ENCODE data around the gene DCLK3.

Gene DCLK3

DNA sequence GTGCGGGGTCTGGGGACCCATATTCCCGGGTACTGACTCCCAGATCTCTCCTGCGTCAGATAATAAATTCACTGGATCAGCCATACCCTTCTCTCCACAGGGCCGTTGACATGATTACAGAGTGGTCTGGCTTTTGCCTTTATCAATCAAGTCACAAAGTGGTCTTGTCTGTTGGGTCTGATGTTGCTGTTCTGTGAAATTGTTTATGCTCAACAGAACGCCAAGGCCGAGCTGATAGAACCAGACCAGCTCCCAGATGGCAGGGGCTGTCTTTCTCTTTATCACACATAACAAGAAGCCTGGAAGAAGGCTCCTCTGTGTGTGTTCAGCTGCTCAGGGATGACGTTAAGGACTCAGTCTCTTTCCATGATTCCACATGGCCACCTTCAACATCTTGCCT, 751 bp upstream of the DCLK3 start:
- DNase-seq (ENCODE audit: extremely low spot score): no peak
- ChIA-PET POLR2A (no interaction called here), CTCF (no interaction called here)

DNA sequence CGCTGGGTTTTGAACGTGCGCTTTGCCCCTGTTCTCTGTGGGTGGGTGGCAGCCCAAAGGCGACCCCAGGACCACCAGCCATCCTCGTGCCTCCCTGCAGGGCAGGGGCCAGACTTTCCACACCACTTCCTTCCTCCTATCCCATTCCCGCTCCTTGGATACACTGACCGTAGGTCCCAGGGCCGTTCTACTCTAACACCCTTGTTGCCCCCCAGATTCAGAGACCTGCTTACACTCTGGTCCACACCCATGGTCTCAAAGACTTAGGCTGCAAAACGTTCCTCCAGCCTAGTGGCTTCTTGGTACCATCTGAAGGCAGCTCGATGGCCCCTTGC, 318 bp upstream of the DCLK3 start:
- TF ChIP-seq, protein P1, sequence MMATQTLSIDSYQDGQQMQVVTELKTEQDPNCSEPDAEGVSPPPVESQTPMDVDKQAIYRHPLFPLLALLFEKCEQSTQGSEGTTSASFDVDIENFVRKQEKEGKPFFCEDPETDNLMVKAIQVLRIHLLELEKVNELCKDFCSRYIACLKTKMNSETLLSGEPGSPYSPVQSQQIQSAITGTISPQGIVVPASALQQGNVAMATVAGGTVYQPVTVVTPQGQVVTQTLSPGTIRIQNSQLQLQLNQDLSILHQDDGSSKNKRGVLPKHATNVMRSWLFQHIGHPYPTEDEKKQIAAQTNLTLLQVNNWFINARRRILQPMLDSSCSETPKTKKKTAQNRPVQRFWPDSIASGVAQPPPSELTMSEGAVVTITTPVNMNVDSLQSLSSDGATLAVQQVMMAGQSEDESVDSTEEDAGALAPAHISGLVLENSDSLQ (IDR thresholded peaks at IDR 0.05): no peak
- no peak for TF ChIP-seq LEF1 (IDR thresholded peaks at IDR 0.05; ENCODE audit: borderline replicate concordance)
- no peak for TF ChIP-seq ARNT (IDR thresholded peaks at IDR 0.05)
- no peak for TF ChIP-seq L3MBTL2 (conservative IDR thresholded peaks at IDR 0.05)
- TF ChIP-seq ZNF384 (IDR thresholded peaks at IDR 0.05): no peak
- no peak for TF ChIP-seq SP1 (IDR thresholded peaks at IDR 0.05)
- TF ChIP-seq HDGF (IDR thresholded peaks at IDR 0.05; ENCODE audit: borderline replicate concordance): no peak
- no peak for TF ChIP-seq FOXA1 (IDR thresholded peaks at IDR 0.05)
- no peak for TF ChIP-seq FOXK2 (IDR thresholded peaks at IDR 0.05)
- TF ChIP-seq CTBP1 (IDR thresholded peaks at IDR 0.05; ENCODE audit: borderline replicate concordance): no peak
- TF ChIP-seq FOXM1 (IDR thresholded peaks at IDR 0.05; ENCODE audit: borderline replicate concordance): no peak
- no peak for TF ChIP-seq TARDBP (IDR thresholded peaks at IDR 0.05)
- TF ChIP-seq NFRKB (IDR thresholded peaks at IDR 0.05): no peak
- no peak for TF ChIP-seq SUZ12 (IDR thresholded peaks at IDR 0.05)
- no peak for TF ChIP-seq ELF4 (IDR thresholded peaks at IDR 0.05)
- CTCF ChIA-PET: no interaction called here
- no peak for DNase-seq (ENCODE audit: extremely low spot score)
- POLR2A ChIA-PET: no interaction called here

More for the DNA sequence above, 751 bp upstream of the DCLK3 start:
- TF ChIP-seq FOXM1 (IDR thresholded peaks at IDR 0.05; ENCODE audit: borderline replicate concordance) (no peak), ARNT (IDR thresholded peaks at IDR 0.05) (no peak), BHLHE40 (IDR thresholded peaks at IDR 0.05; ENCODE audit: borderline replicate concordance) (no peak)

DNA sequence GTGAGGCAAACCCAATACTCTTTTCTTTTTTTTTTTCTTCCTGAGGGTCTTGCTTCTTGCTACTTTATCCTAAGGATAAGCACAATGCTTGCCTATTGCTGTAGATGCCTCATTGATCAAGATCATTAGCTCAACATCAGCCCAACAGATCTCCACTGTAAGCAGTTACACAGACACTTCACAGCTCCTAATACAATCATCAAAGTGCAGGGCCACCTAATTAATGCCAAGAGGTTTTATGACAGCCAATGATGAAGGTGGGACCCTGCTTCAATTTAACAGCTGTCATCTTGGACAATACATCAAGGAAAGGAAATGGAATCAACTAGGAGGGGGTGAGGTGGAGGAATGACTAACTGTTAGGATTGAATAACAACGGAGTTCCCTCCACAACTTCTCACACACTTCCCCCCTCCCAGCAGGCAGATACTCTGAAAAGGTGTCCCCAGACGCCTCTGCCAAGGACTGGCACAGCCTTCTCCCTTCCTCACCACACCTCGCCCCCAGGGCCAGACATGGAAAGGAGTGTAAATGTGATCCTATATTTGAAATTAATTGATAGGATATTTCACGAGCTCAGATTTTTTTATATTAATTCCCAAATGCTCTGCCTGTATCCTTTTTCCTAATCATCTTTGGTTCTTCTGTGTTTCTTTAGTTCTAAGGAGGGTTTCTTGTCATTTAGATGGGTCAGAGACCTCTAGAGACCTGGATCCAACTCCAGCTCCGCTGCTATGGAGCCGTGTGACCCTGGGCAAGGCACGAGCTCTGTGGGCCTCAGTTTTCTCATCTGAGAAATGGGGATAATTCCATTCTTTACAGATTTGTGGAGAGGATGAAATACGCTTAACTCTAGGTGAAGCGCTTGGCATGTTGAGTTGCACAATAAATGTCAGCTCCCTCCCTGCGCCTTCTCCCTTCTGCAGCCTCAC, 1.2 kb downstream of the DCLK3 start:
- ChIA-PET CTCF (interaction anchor here (0.7 kb wide), 1 partner anchor 1269 kb away, joined by 3 read pairs; no protein-coding TSS in a partner anchor), POLR2A (no interaction called here)
- DNase-seq (ENCODE audit: extremely low spot score): no peak
- TF ChIP-seq BHLHE40 (IDR thresholded peaks at IDR 0.05; ENCODE audit: borderline replicate concordance) (no peak), ARNT (IDR thresholded peaks at IDR 0.05) (no peak), FOXM1 (IDR thresholded peaks at IDR 0.05; ENCODE audit: borderline replicate concordance) (no peak), ELF4 (IDR thresholded peaks at IDR 0.05) (no peak), TARDBP (IDR thresholded peaks at IDR 0.05) (no peak), NFRKB (IDR thresholded peaks at IDR 0.05) (no peak), ZNF384 (IDR thresholded peaks at IDR 0.05) (no peak), CTBP1 (IDR thresholded peaks at IDR 0.05; ENCODE audit: borderline replicate concordance) (no peak)
- TF ChIP-seq, protein P1 (IDR thresholded peaks at IDR 0.05): no peak

DNA sequence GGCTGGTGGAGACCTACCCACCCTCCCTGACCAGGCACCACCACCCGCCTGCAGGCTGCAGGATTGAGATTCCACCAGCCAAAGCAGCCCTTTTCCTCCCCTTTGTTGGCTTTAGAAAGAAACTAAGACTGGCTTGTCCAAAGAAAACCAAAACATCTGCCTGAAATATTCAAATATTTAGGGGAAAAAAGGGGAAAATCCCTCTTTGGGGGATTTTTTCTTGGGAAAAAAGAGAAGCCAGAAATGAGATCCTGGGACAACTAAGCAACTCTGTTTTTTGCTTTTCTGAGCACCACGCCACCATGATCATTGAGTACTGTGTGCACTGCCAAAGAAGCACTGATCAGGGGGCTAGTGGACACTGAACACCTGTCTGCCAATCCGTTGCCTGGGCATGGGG, 2.6 kb downstream of the DCLK3 start:
- ChIA-PET CTCF (no interaction called here), POLR2A (no interaction called here)
- no peak for TF ChIP-seq ELF4 (IDR thresholded peaks at IDR 0.05)
- TF ChIP-seq ARNT (IDR thresholded peaks at IDR 0.05): no peak
- TF ChIP-seq ZNF384 (IDR thresholded peaks at IDR 0.05): no peak
- TF ChIP-seq FOXK2 (IDR thresholded peaks at IDR 0.05): no peak
- TF ChIP-seq LEF1 (IDR thresholded peaks at IDR 0.05; ENCODE audit: borderline replicate concordance): no peak
- no peak for TF ChIP-seq FOXA1 (IDR thresholded peaks at IDR 0.05)
- TF ChIP-seq L3MBTL2 (conservative IDR thresholded peaks at IDR 0.05): no peak
- TF ChIP-seq, protein P1 (IDR thresholded peaks at IDR 0.05): no peak
- TF ChIP-seq FOXM1 (IDR thresholded peaks at IDR 0.05; ENCODE audit: borderline replicate concordance): no peak
- TF ChIP-seq TARDBP (IDR thresholded peaks at IDR 0.05): no peak
- no peak for TF ChIP-seq BHLHE40 (IDR thresholded peaks at IDR 0.05; ENCODE audit: borderline replicate concordance)
- DNase-seq (ENCODE audit: extremely low spot score): no peak

DNA sequence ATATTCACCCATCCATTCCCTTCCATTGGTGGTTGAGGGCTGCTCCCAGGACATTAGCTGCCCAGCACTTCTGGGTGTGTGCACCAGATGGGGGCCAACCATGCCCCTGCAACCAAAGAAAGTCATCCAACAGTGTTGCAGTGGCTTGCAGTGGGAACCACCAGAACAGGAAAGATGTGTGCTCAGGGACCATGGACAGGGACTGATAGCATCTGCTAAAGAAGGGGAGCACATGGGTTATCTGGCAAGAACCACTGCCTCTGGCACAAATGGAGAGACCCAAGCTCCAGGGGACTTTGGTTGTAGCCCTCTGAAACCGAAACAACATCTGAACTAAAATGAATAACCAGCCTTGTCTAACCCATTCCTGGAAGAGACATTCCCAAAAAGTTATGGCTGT, 8.1 kb downstream of the DCLK3 start:
- no peak for TF ChIP-seq CTBP1 (IDR thresholded peaks at IDR 0.05; ENCODE audit: borderline replicate concordance)
- TF ChIP-seq FOXK2 (IDR thresholded peaks at IDR 0.05): no peak
- TF ChIP-seq NFRKB (IDR thresholded peaks at IDR 0.05): no peak
- no peak for TF ChIP-seq FOXM1 (IDR thresholded peaks at IDR 0.05; ENCODE audit: borderline replicate concordance)
- ChIA-PET CTCF (no interaction called here), POLR2A (interaction anchor here (0.6 kb wide), 1 partner anchor 12 kb away, joined by 3 read pairs; no protein-coding TSS in a partner anchor)
- no peak for DNase-seq (ENCODE audit: extremely low spot score)

DNA sequence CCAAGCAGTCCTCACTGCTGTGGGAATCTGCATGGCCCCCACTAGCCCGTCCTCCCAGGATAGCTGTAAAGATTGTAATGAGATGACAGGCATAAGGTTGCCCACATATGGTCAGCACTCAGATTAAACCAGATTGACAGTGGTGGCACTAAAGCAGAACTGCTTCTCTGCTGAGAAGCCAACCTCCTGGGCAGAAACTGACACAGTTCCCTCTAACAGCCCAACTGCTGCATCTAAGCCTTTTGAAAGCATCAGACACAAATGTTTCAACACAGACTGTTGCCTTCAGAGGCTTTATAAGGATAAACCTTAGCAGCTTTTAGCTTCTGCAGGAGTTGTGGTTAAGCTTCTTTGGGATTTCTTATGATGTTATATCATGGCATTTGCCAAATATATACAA, 13.0 kb downstream of the DCLK3 start:
- TF ChIP-seq HDGF (IDR thresholded peaks at IDR 0.05; ENCODE audit: borderline replicate concordance) (no peak), ZNF384 (IDR thresholded peaks at IDR 0.05) (no peak), SP1 (IDR thresholded peaks at IDR 0.05) (no peak), TARDBP (IDR thresholded peaks at IDR 0.05) (no peak), L3MBTL2 (conservative IDR thresholded peaks at IDR 0.05) (no peak), NFRKB (IDR thresholded peaks at IDR 0.05) (no peak), FOXA1 (IDR thresholded peaks at IDR 0.05) (no peak), ARNT (IDR thresholded peaks at IDR 0.05) (no peak), SUZ12 (IDR thresholded peaks at IDR 0.05) (no peak), FOXM1 (IDR thresholded peaks at IDR 0.05; ENCODE audit: borderline replicate concordance) (no peak), BHLHE40 (IDR thresholded peaks at IDR 0.05; ENCODE audit: borderline replicate concordance) (no peak), FOXK2 (IDR thresholded peaks at IDR 0.05) (no peak), CTBP1 (IDR thresholded peaks at IDR 0.05; ENCODE audit: borderline replicate concordance) (no peak), ELF4 (IDR thresholded peaks at IDR 0.05) (no peak), LEF1 (IDR thresholded peaks at IDR 0.05; ENCODE audit: borderline replicate concordance) (no peak)
- TF ChIP-seq, protein P1 (IDR thresholded peaks at IDR 0.05): no peak
- DNase-seq (ENCODE audit: extremely low spot score): no peak
- CTCF ChIA-PET: interaction anchor here (1.1 kb wide), 1 partner anchor 21 kb away, joined by 3 read pairs; no protein-coding TSS in a partner anchor
- POLR2A ChIA-PET: no interaction called here

Data from HEK293T (cell line).